H1 (cell line): Measurements from ENCODE around the gene PIERCE2. TPM values are rescaled to one million over a fixed set of nuclear protein-coding genes. Genes with fewer than 3 reads are reported as not detected.

Experiments used
- CTCF ChIA-PET: fragments of 300-600 bp; sonication (Branson Sonifier 250); formaldehyde crosslinking; loops from one replicate; lab custom pipeline; 2021; ENCODE audit not compliant: partially characterized antibody; lab: Charles Lee
- POLR2A ChIA-PET: fragments of 300-600 bp; sonication (Branson Sonifier 250); formaldehyde crosslinking; loops from one replicate; lab custom pipeline; 2021; ENCODE audit warnings: inconsistent platforms; ENCODE audit not compliant: partially characterized antibody; lab: Charles Lee
- DNase-seq, 2 experiments: peaks; one replicate each; pipeline versions ENCODE4 v3.0.0 to v3.0.0-alpha.2; 2010 to 2022; ENCODE audit warnings: low spot score in 2 of 2, low read depth in 1 of 2, mixed read lengths in 1 of 2
- FAIRE-seq: peaks from 2 replicates; lab custom pipeline; 2011; peaks lifted over from hg19 to GRCh38; lab: Jason Lieb, UNC
- H2AFZ ChIP-seq: 2 replicates; pipeline ENCODE4 v1.8.1; 2012; ENCODE audit warnings: low read length, inconsistent platforms
- H2AK5ac ChIP-seq: 2 replicates; pipeline ENCODE4 v1.6.1; 2013; ENCODE audit warnings: low read depth, low read length
- H2BK120ac ChIP-seq: replicated peaks from 2 replicates; pipeline ENCODE3; 2013; ENCODE audit warnings: low read depth, low read length, inconsistent platforms
- H2BK12ac ChIP-seq: 2 replicates; pipeline ENCODE4 v1.6.1; 2013; ENCODE audit warnings: low read depth, low read length
- H2BK15ac ChIP-seq: 2 replicates; pipeline ENCODE4 v1.6.1; 2013; ENCODE audit warnings: low read length
- H2BK20ac ChIP-seq: 2 replicates; pipeline ENCODE4 v1.6.1; 2013; ENCODE audit warnings: low read length
- H2BK5ac ChIP-seq: 2 replicates; pipeline ENCODE4 v1.6.1; 2013; ENCODE audit warnings: low read depth, low read length
- H3K14ac ChIP-seq: 2 replicates; pipeline ENCODE4 v1.6.1; 2013; ENCODE audit warnings: inconsistent platforms; ENCODE audit not compliant: insufficient read length
- H3K18ac ChIP-seq: 2 replicates; pipeline ENCODE4 v1.6.1; 2013; ENCODE audit warnings: low read length; ENCODE audit errors: extremely low read depth
- H3K23ac ChIP-seq: 2 replicates; pipeline ENCODE4 v1.6.1; 2013; ENCODE audit warnings: inconsistent platforms; ENCODE audit not compliant: insufficient read length
- H3K23me2 ChIP-seq: 2 replicates; pipeline ENCODE4 v1.6.1; 2013; ENCODE audit warnings: low read depth, low read length
- H3K27ac ChIP-seq: 2 replicates; pipeline ENCODE4 v1.6.1; 2011; ENCODE audit warnings: low read depth, low read length, inconsistent platforms
- H3K27me3 ChIP-seq, 4 experiments: replicated peaks in 1 of 4; 1 replicate in 1 of 4; 2 replicates in 3 of 4; pipeline versions ENCODE4 v1.6.1 to v1.8.1; 2011 to 2013; ENCODE audit warnings: low read length in 3 of 4, mild to moderate bottlenecking in 3 of 4, inconsistent platforms in 2 of 4, mixed read lengths in 2 of 4, moderate library complexity in 1 of 4; ENCODE audit not compliant: control insufficient read depth in 3 of 4, insufficient read depth in 3 of 4; ENCODE audit errors: extremely low read depth in 1 of 4
- H3K36me3 ChIP-seq, 4 experiments: 2 replicates each; pipeline versions ENCODE4 v1.6.1 to v1.8.1; 2011 to 2013; ENCODE audit warnings: mild to moderate bottlenecking in 4 of 4, low read length in 3 of 4, moderate library complexity in 2 of 4, control low read depth in 1 of 4, inconsistent platforms in 1 of 4; ENCODE audit not compliant: insufficient read depth in 4 of 4, control insufficient read depth in 2 of 4
- H3K4ac ChIP-seq: replicated peaks from 2 replicates; pipeline ENCODE3; 2013; ENCODE audit warnings: low read length, low read depth, mixed read lengths, inconsistent platforms; ENCODE audit not compliant: insufficient read length
- H3K4me1 ChIP-seq, 4 experiments: replicated peaks in 1 of 4; 1 replicate in 1 of 4; 2 replicates in 3 of 4; pipeline versions ENCODE4 v1.6.1 to v1.8.1; 2011 to 2013; ENCODE audit warnings: low read length in 3 of 4, inconsistent platforms in 2 of 4, mixed read lengths in 1 of 4; ENCODE audit not compliant: insufficient read depth in 4 of 4, control insufficient read depth in 3 of 4
- H3K4me2 ChIP-seq, 2 experiments: 2 replicates each; pipeline versions ENCODE4 v1.6.1 to v1.8.1; 2011 to 2013; ENCODE audit warnings: low read depth in 2 of 2, low read length in 2 of 2, control low read depth in 1 of 2, inconsistent platforms in 1 of 2, mild to moderate bottlenecking in 1 of 2; ENCODE audit not compliant: insufficient read depth in 1 of 2
- H3K4me3 ChIP-seq, 4 experiments: fragments of 200-600, 300-600 bp in 1 of 4; sonication (generic), shearing (Covaris generic), sonication (Bioruptor Twin) in 1 of 4; 2 replicates each; pipeline versions ENCODE4 v1.5.1 to v1.8.1; 2011 to 2016; ENCODE audit warnings: low read length in 4 of 4, low read depth in 3 of 4, control low read depth in 2 of 4, inconsistent platforms in 2 of 4, mild to moderate bottlenecking in 2 of 4, mixed read lengths in 1 of 4, moderate library complexity in 1 of 4; ENCODE audit not compliant: insufficient read depth in 2 of 4; ENCODE audit errors: extremely low read depth in 1 of 4
- H3K56ac ChIP-seq: replicated peaks from 2 replicates; pipeline ENCODE3; 2013; ENCODE audit warnings: low read depth, mild to moderate bottlenecking, mixed read lengths, low read length, inconsistent platforms; ENCODE audit not compliant: insufficient read length
- H3K79me1 ChIP-seq: 2 replicates; pipeline ENCODE4 v1.6.1; 2013; ENCODE audit warnings: low read depth, low read length, control low read depth
- H3K79me2 ChIP-seq, 2 experiments: 2 replicates each; pipeline versions ENCODE4 v1.6.1 to v1.8.1; 2012 to 2013; ENCODE audit warnings: low read length in 2 of 2, mild to moderate bottlenecking in 2 of 2, inconsistent platforms in 1 of 2; ENCODE audit not compliant: insufficient read depth in 2 of 2, control insufficient read depth in 1 of 2
- H3K9ac ChIP-seq, 4 experiments: replicated peaks in 1 of 4; 1 replicate in 1 of 4; 2 replicates in 3 of 4; pipeline versions ENCODE4 v1.6.1 to v1.8.1; 2011 to 2013; ENCODE audit warnings: low read depth in 3 of 4, low read length in 3 of 4, control low read depth in 2 of 4, mild to moderate bottlenecking in 2 of 4, moderate library complexity in 2 of 4, inconsistent platforms in 1 of 4; ENCODE audit errors: extremely low read depth in 1 of 4
- H3K9me3 ChIP-seq, 2 experiments: 2 replicates each; pipeline versions ENCODE4 v1.6.1 to v1.8.1; 2012 to 2013; ENCODE audit warnings: mild to moderate bottlenecking in 2 of 2, moderate library complexity in 2 of 2, control low read depth in 1 of 2, inconsistent platforms in 1 of 2, low read depth in 1 of 2, low read length in 1 of 2, mixed read lengths in 1 of 2; ENCODE audit not compliant: insufficient read depth in 2 of 2
- H4K20me1 ChIP-seq, 2 experiments: replicated peaks in 1 of 2; 2 replicates each; pipeline versions ENCODE3 to v1.8.1; 2011 to 2013; ENCODE audit warnings: inconsistent platforms in 2 of 2, low read length in 2 of 2, mild to moderate bottlenecking in 1 of 2; ENCODE audit not compliant: insufficient read depth in 2 of 2, control insufficient read depth in 1 of 2
- H4K5ac ChIP-seq: 2 replicates; pipeline ENCODE4 v1.6.1; 2013; ENCODE audit warnings: low read length, low read depth, mixed read lengths, inconsistent platforms; ENCODE audit not compliant: insufficient read length
- H4K8ac ChIP-seq: 2 replicates; pipeline ENCODE4 v1.8.0; 2013; ENCODE audit warnings: mild to moderate bottlenecking, moderate library complexity, low read length, inconsistent platforms; ENCODE audit not compliant: insufficient read depth; ENCODE audit errors: extremely low read depth
- H4K91ac ChIP-seq: replicated peaks from 2 replicates; pipeline ENCODE3; 2013; ENCODE audit warnings: low read length, mixed read lengths, inconsistent platforms; ENCODE audit not compliant: insufficient read length
- BRCA1 ChIP-seq: IDR thresholded peaks from 2 replicates; pipeline ENCODE4 v1.6.1; 2012; ENCODE audit warnings: low read depth, low read length, improper control_type of control experiment
- CBX8 ChIP-seq: fragments of 300-800, 300-1000 bp; sonication (generic); IDR thresholded peaks from 2 replicates; pipeline ENCODE4 v1.7.1; 2016; ENCODE audit warnings: low read depth, low read length, borderline replicate concordance
- CEBPB ChIP-seq: IDR thresholded peaks from 2 replicates; pipeline ENCODE4 v1.6.1; 2012; ENCODE audit warnings: low read depth, low read length
- CHD1 ChIP-seq: IDR thresholded peaks from 2 replicates; pipeline ENCODE4 v1.6.1; 2012; ENCODE audit warnings: low read depth, low read length, improper control_type of control experiment
- GTF2F1 ChIP-seq: IDR thresholded peaks from 2 replicates; pipeline ENCODE4 v1.6.1; 2012; ENCODE audit warnings: low read depth, low read length, improper control_type of control experiment, borderline replicate concordance
- NANOG ChIP-seq: IDR thresholded peaks from 2 replicates; pipeline ENCODE4 v1.6.1; 2011; ENCODE audit warnings: low read length, low read depth, mild to moderate bottlenecking, inconsistent platforms; ENCODE audit not compliant: insufficient read depth, poor library complexity, severe bottlenecking
- POU5F1 ChIP-seq: IDR thresholded peaks from 2 replicates; pipeline ENCODE4 v1.6.1; 2011; ENCODE audit warnings: low read depth, mild to moderate bottlenecking, low read length, moderate library complexity
- RBBP5 ChIP-seq: IDR thresholded peaks from 2 replicates; pipeline ENCODE4 v1.7.1; 2012; ENCODE audit warnings: low read depth, mild to moderate bottlenecking, inconsistent platforms, low read length, moderate library complexity, borderline replicate concordance
- SIRT6 ChIP-seq: IDR thresholded peaks from one replicate; pipeline ENCODE4 v1.7.1; 2012; ENCODE audit warnings: low read length, inconsistent platforms
- SRF ChIP-seq: IDR thresholded peaks from 2 replicates; pipeline ENCODE4 v1.6.1; 2011; ENCODE audit warnings: mild to moderate bottlenecking, low read depth, low read length, moderate library complexity
- TAF7 ChIP-seq: optimal IDR thresholded peaks from 2 replicates; pipeline ENCODE3; 2011; ENCODE audit warnings: low read depth, mild to moderate bottlenecking, inconsistent platforms, low read length, moderate library complexity, borderline replicate concordance
- USF2 ChIP-seq: IDR thresholded peaks from 2 replicates; pipeline ENCODE4 v1.6.1; 2011; ENCODE audit warnings: low read length, improper control_type of control experiment
- polyA plus RNA-seq, 7 experiments: library from polyadenylated mRNA; depleted of rRNA in 3 of 7; stranded (reverse) in 5 of 7; unstranded in 2 of 7; fragments of >200 nt in 5 of 7; fragments of 200-250 nt in 2 of 7; gene quantifications; 1 replicate in 5 of 7; 2 replicates in 1 of 7; 4 replicates in 1 of 7; pipeline versions ENCODE4 v1.2.1 to v1.2.3, GENCODE V29; 2011 to 2013; ENCODE audit warnings: missing spikeins in 2 of 7, mixed read lengths in 2 of 7
- total RNA-seq: library from RNA; stranded (reverse); fragmentation: NEBNext Ultra II Directional; extraction: Animal tissue kit (Norgen Biotek cat#: 25700); gene quantifications from 2 replicates; pipeline ENCODE4 v1.2.1, GENCODE V29; 2021

PIERCE2 gene
- total and polyA plus RNA-seq, 2 of the 8 experiments (the other 6 are each of a cell fraction or from before 2014, with no cell fraction given), result 1.9 to 2.7 TPM

- H4K91ac ChIP-seq, result no peak overlapping the region
- H2BK20ac ChIP-seq, result no peak overlapping the region
- no peaks in the 10 kb centered on the region for H4K20me1 ChIP-seq
- no peak overlapping the region for H3K4ac ChIP-seq
- CTCF ChIA-PET, result interaction anchor here (1.2 to 1.4 kb wide), 2 partner anchors 19 to 37 kb away, joined by 3 to 5 read pairs; no protein-coding TSS in a partner anchor
- H4K5ac ChIP-seq, result no peak overlapping the region
- H3K18ac ChIP-seq, result no peak overlapping the region
- H3K79me2 ChIP-seq, result no peaks in the 10 kb centered on the region
- TF ChIP-seq RBBP5 (no peak), SRF (no peak), USF2 (no peak), NANOG (no peak), TAF7 (no peak), SIRT6 (no peak), GTF2F1 (no peak), CEBPB (no peak), CBX8 (no peak), POU5F1 (no peak), CHD1 (no peak), BRCA1 (no peak)
- TF ChIP-seq, all 59 proteins: peak for 0
- POLR2A ChIA-PET, result interaction anchor here (1.6 kb wide), 1 partner anchor 206 kb away, joined by 5 read pairs; the partner anchor contains the start of gene RSL24D1
- no peak for DNase-seq
- H3K4me1 ChIP-seq, result no peaks in the 10 kb centered on the region; a peak in 1 of 7 replicates
- no peaks in the 10 kb centered on the region for H3K79me1 ChIP-seq
- H2AK5ac ChIP-seq, result no peak overlapping the region
- H3K9ac ChIP-seq, result no peak overlapping the region
- no peak overlapping the region for H2AFZ ChIP-seq
- H3K36me3 ChIP-seq, result no peaks in the 10 kb centered on the region
- no peak for FAIRE-seq
- H3K27ac ChIP-seq, result no peak overlapping the region
- H2BK12ac ChIP-seq, result no peak overlapping the region
- no peaks in the 10 kb centered on the region for H3K9me3 ChIP-seq
- H2BK15ac ChIP-seq, result no peak overlapping the region
- H3K4me2 ChIP-seq, result no peak overlapping the region
- H2BK120ac ChIP-seq, result no peak overlapping the region
- H2BK5ac ChIP-seq, result no peak overlapping the region
- H3K23me2 ChIP-seq, result peaks cover 4% of the 10 kb centered on the region; the same call in 1 of the 2 replicates
- H3K4me3 ChIP-seq, result no peak overlapping the region
- H3K14ac ChIP-seq, result no peak overlapping the region
- H3K56ac ChIP-seq, result no peak overlapping the region
- H3K23ac ChIP-seq, result no peak overlapping the region
- H4K8ac ChIP-seq, result no peak overlapping the region
- H3K27me3 ChIP-seq, result no peaks in the 10 kb centered on the region
Measured at GRCh38 chr15:55402707-55403106, 5.6 kb upstream of the PIERCE2 start.
